VCaP (cell line): ENCODE measurements around the gene NSMCE1.

Experiments used
- H3K27ac ChIP-seq: fragments of 450-650 bp; 2 replicates; pipeline ENCODE4 v1.5.1; 2017
- CTCF ChIP-seq: fragments of 450-650 bp; conservative IDR thresholded peaks from 2 replicates; pipeline ENCODE4 v1.5.1; 2017; ENCODE audit warnings: mild to moderate bottlenecking, moderate library complexity

Gene NSMCE1

GRCh38 chr16:27244363-27244755, 24.2 kb downstream of the NSMCE1 start:
- no peak for TF ChIP-seq CTCF
- no peak overlapping the region for H3K27ac ChIP-seq

- peak overlapping the region; percentile 50 for H3K27ac ChIP-seq
Observed at GRCh38 chr16:27243725-27244362, 24.7 kb downstream of the NSMCE1 start.

GRCh38 chr16:27242868-27243590, 25.5 kb downstream of the NSMCE1 start:
- peak overlapping the region; percentile 50 for H3K27ac ChIP-seq
- no peak for TF ChIP-seq CTCF

More at GRCh38 chr16:27243725-27244362, 24.7 kb downstream of the NSMCE1 start:
- TF ChIP-seq CTCF = no peak

- peak overlapping the region; percentile 50 for H3K27ac ChIP-seq
- no peak for TF ChIP-seq CTCF
Observed at GRCh38 chr16:27242398-27242797, 26.2 kb downstream of the NSMCE1 start.

GRCh38 chr16:27241658-27242057, 26.9 kb downstream of the NSMCE1 start:
- H3K27ac ChIP-seq = no peak overlapping the region; the same call in 1 of the 2 replicates
- no peak for TF ChIP-seq CTCF

GRCh38 chr16:27240948-27241531, 27.5 kb downstream of the NSMCE1 start:
- TF ChIP-seq CTCF = no peak
- H3K27ac ChIP-seq = no peak overlapping the region; the same call in 1 of the 2 replicates

GRCh38 chr16:27239906-27240655, 28.5 kb downstream of the NSMCE1 start:
- TF ChIP-seq CTCF = no peak
- H3K27ac ChIP-seq = no peak overlapping the region
